ENCODE measurements around the gene SSU72.
A peak's percentile ranks its signal among the peaks of the same experiment; 100 is the strongest.
"Not testable (repeated sequence)": the region's sequence is repeated elsewhere in the genome, so short reads cannot be mapped to it uniquely, and the experiment has no call there.

Gene SSU72

GRCh38 chr1:1609822-1610485 is 35.3 kb upstream of the SSU72 start:
- DNase-seq, result no peak

- no peak for DNase-seq
These were observed 31.6 kb upstream of the SSU72 start for GRCh38 chr1:1606232-1606631.

GRCh38 chr1:1605724-1606123 is 31.1 kb upstream of the SSU72 start:
- DNase-seq, result no peak

- no peak for DNase-seq
These were observed 30.4 kb upstream of the SSU72 start for GRCh38 chr1:1605034-1605591.

GRCh38 chr1:1604374-1605033 is 29.8 kb upstream of the SSU72 start:
- no peak for DNase-seq

- DNase-seq, result no peak
These were observed 29.2 kb upstream of the SSU72 start for GRCh38 chr1:1603671-1604373.

GRCh38 chr1:1602968-1603506 is 28.4 kb upstream of the SSU72 start:
- no peak for DNase-seq

GRCh38 chr1:1602304-1602967 is 27.8 kb upstream of the SSU72 start:
- no peak for DNase-seq

- DNase-seq, result no peak
These were observed 27.1 kb upstream of the SSU72 start for GRCh38 chr1:1601564-1602303.

GRCh38 chr1:1600861-1601563 is 26.3 kb upstream of the SSU72 start:
- DNase-seq, result no peak

- no peak for DNase-seq
These were observed 25.5 kb upstream of the SSU72 start, which contains the start of gene FNDC10 for GRCh38 chr1:1599935-1600860. Gene FNDC10, minus strand, starts transcription at chr1:1600135. Its CDS starts 120 bp downstream, at chr1:1600015.

- peak in 2 of 4 experiments; percentile 28 to 34 for DNase-seq
These were observed 24.6 kb upstream of the SSU72 start for GRCh38 chr1:1599030-1599934.

- DNase-seq, result no peak
These were observed 24.0 kb upstream of the SSU72 start for GRCh38 chr1:1598720-1599029.

- DNase-seq, result no peak
These were observed 23.5 kb upstream of the SSU72 start for GRCh38 chr1:1598051-1598719.

- no peak for DNase-seq
These were observed 22.7 kb upstream of the SSU72 start for GRCh38 chr1:1597275-1597930.

- no peak for DNase-seq
These were observed 22.0 kb upstream of the SSU72 start for GRCh38 chr1:1596493-1597274.

GRCh38 chr1:1595341-1595740 is 20.7 kb upstream of the SSU72 start:
- not testable (repeated sequence) for DNase-seq

Measured in activated CD4-positive, CD25-positive, alpha-beta regulatory T cell (primary cell).